GM10266 (cell line): ENCODE data around the gene LDLR.
"Not testable (repeated sequence)": the region's sequence is repeated elsewhere in the genome, so short reads cannot be mapped to it uniquely, and the experiment has no call there.

Experiments
- DNase-seq: peaks from one replicate; pipeline ENCODE4 v3.0.0; 2012; ENCODE audit errors: extremely low spot score
- TF ChIP-seq, protein P1 (sequence below): IDR thresholded peaks from 2 replicates; pipeline ENCODE4 v1.5.1; 2012; ENCODE audit warnings: mild to moderate bottlenecking, low read depth; ENCODE audit not compliant: control insufficient read depth, insufficient read depth; ENCODE audit errors: missing control alignments

Gene LDLR

DNA sequence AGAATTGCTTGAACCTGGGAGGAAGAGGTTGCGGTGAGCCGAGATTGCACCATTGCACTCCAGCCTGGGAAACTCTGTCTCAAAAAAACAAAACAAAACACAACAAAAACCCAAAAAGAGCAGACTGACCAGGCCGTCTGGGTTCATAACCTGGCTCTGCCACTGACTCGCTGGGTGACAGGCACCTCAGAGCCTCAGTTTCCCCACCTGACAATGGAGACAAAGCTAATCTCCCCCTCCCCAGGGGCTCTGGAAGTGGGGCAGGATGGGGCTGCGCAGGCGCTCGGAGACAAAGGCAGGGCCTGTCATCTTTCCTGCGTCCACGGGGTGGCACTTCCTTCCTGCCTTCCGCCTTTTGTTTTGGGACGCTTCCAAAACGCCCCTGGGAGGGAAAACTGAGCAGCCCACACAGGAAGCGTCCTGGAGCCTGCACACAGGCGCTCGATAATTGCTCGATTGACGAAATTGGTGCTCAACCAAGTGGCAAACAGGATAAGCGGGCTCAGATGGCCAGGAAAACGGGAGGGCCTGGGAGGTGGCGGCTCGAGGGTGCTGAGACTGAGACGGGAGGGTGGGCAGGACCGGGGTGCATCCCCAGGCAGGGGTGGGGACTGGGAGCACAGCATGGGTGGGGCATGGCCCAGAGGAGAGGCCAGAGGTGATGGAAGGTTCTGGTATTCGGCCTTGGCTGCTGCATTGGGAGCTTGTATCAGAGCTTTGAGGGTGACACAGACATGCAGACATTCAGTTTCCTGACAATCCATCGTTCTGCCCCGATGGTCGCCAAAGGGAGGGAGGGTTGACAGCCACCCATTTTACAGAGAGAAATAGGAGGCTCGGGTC, 48.5 kb downstream of the LDLR start:
- TF ChIP-seq, protein P1, sequence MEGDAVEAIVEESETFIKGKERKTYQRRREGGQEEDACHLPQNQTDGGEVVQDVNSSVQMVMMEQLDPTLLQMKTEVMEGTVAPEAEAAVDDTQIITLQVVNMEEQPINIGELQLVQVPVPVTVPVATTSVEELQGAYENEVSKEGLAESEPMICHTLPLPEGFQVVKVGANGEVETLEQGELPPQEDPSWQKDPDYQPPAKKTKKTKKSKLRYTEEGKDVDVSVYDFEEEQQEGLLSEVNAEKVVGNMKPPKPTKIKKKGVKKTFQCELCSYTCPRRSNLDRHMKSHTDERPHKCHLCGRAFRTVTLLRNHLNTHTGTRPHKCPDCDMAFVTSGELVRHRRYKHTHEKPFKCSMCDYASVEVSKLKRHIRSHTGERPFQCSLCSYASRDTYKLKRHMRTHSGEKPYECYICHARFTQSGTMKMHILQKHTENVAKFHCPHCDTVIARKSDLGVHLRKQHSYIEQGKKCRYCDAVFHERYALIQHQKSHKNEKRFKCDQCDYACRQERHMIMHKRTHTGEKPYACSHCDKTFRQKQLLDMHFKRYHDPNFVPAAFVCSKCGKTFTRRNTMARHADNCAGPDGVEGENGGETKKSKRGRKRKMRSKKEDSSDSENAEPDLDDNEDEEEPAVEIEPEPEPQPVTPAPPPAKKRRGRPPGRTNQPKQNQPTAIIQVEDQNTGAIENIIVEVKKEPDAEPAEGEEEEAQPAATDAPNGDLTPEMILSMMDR = peak; percentile 68
- DNase-seq = peak; percentile 74

DNA sequence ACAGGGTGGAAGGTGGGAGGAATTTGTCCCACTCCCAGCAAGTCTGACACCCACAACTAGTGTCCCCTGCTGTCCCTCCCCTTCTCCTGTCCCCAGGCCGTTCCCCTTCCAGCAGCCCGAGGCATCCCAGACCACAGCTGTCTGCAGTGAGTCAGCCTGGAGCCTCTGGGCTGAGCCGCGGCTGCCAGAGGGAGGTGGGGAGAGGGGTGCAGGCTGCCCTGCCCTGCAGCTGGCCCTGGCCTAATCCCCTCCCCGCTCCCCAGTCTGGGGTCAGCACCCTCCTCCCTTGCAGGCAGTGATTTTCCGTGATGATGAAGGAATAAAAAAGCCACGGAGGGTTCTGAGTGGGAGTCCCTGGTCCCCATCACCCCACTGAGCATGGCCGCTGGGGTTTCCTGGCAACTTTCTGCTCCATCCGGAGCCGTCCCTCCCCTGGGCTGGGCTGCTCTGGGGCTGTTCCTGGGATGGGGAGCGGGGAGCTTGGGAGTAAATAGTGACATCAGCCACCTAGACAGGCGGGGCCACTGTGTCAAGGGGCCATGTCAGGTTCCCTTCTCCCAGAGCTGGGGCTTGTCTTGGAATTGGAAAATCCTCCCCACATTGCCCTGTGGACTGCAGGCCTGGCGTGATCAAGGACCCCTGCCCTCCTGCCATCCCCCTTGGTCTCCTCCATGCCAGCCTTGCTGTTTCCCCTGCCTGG, 49.5 kb downstream of the LDLR start:
- no peak for DNase-seq
- TF ChIP-seq, protein P1 = no peak

DNA sequence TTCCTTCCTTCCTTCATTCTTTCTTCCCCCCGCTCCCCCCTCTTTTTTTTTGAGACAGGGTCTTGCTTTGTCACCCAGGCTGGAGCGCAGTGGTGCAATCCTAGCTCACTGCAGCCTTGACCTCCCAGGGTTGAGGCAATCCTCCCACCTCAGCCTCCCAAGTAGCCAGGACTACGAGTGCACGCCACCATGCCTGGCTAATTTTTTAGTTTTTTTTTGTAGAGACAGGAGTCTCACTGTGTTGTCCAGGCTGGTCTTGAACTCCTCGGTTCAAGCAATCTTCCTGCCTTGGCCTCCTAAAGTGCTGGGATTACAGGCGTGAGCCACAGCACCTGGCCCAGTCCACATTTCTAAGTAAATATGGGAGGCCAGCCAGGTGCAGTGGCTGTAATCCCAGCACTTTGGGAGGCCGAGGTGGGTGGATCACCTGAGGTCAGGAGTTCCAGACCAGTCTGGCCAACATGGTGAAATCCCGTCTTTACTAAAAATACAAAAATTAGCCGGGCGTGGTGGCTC, 50.8 kb downstream of the LDLR start:
- not testable (repeated sequence) for DNase-seq

DNA sequence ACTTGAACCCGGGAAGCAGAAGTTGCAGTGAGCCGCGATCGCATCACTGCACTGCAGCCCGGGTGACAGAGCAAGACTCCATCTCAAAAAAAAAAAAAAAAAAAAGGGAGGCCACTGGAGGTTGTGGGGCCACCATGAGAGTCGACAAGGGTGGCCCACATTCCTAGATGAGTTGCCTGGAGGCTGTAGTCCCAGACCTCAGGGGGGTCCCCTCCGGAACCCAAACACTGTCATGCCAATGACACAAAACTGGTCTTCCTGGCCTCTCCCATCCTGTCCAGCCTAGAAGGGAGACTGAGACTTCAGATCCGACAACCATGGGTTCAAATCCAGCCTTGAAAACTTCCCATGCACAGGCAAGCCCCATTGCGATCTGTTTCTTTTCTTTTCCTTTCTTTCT, 51.6 kb downstream of the LDLR start:
- TF ChIP-seq, protein P1 = no peak
- DNase-seq = no peak

DNA sequence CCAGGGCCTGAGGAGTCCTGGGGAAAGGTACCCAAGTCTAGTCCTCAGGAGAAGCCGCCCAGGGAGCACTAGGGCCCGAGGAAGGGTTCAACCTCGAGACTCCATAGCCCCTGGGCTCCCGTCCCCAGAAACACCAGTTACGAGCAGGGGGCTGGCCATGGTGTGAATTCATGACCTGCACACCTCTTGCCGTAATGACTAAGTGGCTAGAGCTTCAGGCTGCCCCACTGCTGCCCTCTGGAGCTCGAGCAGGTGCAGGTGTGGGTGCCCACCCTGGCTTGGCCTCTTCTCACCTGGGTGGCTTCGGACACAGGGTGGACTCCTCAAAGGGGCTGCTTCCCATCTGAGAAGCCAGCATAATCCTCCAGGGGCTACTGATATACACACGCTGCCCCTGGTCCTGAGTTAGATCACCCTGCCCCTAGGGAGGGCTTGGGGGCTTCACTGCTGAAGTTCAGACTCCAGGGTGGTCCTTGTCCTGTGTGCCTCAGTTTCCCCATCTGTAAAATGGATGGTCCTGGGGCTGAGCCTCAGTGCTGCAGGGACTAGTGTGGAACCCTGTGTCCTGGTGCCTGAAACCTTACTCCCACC, 52.8 kb downstream of the LDLR start:
- TF ChIP-seq, protein P1 = no peak
- DNase-seq = no peak

DNA sequence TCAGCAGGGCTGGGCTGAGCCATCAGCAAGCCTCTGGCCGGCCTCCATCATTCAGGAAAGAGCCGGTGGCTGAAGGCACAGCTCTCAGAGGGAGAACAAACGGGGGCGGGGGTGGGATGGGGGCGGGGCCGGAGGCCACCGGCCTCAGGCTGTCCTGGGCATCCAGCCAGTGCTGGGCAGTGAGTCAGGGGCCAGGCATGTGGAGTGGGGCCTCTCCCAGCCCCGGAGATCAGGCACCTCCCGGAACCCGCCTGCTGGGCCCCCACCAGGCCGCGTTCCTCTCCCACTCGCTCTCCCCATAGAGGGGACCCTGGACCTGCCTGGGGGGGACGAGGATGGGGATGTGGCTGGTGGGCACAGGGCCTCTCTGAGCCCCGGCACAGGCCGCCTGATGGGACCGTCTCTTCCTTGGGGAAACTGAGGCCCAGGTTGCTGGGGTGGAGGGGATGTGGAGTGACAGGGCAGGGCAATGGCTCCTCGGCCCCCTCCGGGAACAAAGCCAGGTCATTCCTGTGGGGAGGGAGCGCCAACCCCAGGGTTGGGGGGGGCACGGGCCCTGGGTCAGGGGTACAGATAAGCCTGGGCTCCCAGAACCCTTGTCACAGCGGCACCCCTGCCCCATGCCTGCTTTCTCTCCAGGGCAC, 53.4 kb downstream of the LDLR start:
- DNase-seq = no peak
- TF ChIP-seq, protein P1 = no peak

DNA sequence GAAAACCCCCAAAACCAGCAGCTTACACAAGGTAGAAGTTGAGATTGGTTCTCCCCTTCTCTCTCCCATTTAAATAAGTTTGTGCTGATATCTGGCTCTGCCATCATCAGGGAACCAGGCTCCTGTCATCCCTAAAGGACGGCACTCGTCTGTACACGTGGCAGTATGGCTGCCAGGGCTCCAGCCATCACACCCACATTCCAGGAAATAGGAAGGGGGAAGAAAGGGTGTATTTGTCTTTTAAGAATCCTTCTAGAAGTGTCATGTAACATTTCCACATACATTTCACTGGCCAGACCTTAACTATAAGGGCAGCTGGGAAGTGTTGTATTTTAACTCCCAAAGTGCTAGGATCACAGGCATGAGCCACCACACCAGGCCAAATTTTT, 56.3 kb downstream of the LDLR start:
- TF ChIP-seq, protein P1 = no peak
- DNase-seq = no peak
